GM12892 (cell line): ENCODE data around the gene F3. TPM values are rescaled to one million over a fixed set of nuclear protein-coding genes. Genes with fewer than 3 reads are reported as not detected.
"Not testable (repeated sequence)": the region's sequence is repeated elsewhere in the genome, so short reads cannot be mapped to it uniquely, and the experiment has no call there.

Experiments
- DNase-seq: peaks from one replicate; pipeline ENCODE4 v3.0.0; 2011; ENCODE audit not compliant: insufficient read length
- FAIRE-seq: peaks from 2 replicates; lab custom pipeline; 2011; peaks lifted over from hg19 to GRCh38; lab: Jason Lieb, UNC
- POLR2A ChIP-seq: IDR thresholded peaks from 2 replicates; pipeline ENCODE4 v1.6.1; 2011; ENCODE audit warnings: low read depth, low read length, control low read depth
- POLR2AphosphoS5 ChIP-seq: IDR thresholded peaks from 2 replicates; pipeline ENCODE4 v1.6.1; 2011; ENCODE audit warnings: low read depth, low read length, control low read depth
- TAF1 ChIP-seq: IDR thresholded peaks from 2 replicates; pipeline ENCODE4 v1.6.1; 2011; ENCODE audit warnings: low read depth, mild to moderate bottlenecking, control low read depth, low read length, borderline replicate concordance
- polyA plus RNA-seq: library from polyadenylated mRNA; unstranded; fragments of >200 nt; gene quantifications from one replicate; pipeline ENCODE4 v1.2.1, GENCODE V29; 2012; ENCODE audit warnings: missing spikeins, inconsistent platforms; ENCODE audit not compliant: missing spikeins

F3 gene
- not detected for polyA plus RNA-seq

DNA sequence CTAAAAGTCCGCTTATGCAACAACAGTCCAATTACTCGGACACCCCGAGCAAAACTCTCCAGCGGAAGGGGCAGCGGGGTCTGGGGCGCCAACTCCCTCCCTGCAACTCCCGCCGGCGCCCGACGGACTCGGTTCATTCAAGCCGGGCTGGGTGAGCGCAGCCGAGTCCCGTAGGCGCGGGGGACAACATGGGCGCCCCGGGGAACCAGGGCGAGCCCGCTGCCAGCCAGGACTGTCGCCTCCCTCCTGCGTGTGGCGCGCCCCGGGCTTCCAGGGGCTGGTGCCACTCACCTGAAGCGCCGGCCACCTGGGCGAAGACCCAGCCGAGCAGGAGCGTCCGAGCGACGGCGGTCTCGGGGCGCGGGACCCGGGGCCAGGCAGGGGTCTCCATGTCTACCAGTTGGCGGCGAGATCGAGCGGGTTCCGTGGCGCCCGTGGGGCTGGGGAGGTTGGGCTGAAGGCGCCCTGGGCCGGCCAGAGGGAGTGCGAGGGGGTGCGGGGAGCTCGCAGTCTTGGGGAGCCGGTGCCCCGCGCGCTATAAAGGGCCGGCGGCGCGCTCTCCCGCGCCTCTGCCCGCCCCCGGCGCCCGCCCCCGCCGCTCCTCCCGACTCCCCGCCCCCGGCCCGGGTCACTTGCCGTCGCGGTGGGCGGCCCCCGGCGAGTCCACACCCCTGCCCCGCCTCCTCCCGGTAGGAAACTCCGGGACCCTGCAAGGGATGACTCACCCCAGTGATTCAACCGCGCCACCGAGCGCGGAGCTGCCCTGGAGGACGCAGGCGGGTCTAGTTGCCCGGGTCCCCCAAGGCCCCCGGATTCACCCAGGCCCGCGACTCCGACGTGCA, at the start of gene F3:
TSS of gene F3 (minus strand) at position 514 of the 842 bp plus-strand sequence. CDS start at position 391, 123 bp downstream.
- TF ChIP-seq POLR2AphosphoS5 (no peak), POLR2A (no peak), TAF1 (no peak)
- FAIRE-seq = no peak
- DNase-seq = peak; percentile 22

DNA sequence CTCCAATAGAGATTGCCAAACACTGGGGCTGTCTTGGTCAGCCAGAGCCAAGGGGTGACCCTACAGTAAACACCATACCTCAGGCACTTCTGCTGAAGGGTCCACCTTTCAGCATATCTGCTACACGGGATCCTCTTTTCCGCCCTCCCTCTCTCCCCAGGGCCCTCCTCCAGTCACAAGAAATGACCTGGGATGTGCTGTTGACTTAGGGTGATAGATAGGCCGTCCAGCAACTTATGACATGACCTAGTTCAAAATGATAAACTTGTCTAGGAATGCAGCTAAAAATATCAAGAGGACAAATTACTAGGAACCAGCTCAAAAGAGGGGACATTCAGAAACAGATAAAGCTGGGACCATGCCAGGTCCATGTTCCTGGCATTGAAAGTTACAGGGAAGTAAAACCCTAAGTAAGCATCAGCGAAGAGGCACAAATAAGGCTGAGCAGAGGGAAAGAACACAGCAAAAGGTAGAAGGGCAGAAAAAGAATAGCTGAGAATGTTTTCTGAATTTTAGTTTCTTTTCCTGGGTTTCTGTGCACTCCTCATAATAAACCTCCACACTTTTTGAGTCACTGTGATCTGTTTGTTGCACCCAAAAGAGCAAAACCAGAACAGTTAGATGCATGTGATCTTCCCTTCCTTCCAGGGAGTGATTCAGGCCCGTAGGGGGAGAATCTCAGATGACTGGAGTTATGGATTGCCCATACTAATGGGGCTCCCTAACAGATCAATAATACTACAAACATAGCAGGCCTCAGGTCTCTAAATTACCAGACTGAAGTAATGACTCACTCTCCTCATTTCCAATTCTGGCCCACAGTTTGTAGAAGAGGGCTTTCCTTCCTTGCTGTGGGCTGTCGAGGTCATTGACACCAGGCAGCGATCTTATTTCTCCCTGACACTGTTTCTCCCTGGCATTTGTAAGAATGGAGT, 48.9 kb upstream of the F3 start:
- no peak for TF ChIP-seq TAF1
- TF ChIP-seq POLR2A = no peak
- TF ChIP-seq POLR2AphosphoS5 = no peak
- FAIRE-seq = no peak
- no peak for DNase-seq

- no peak for FAIRE-seq
- no peak for DNase-seq
- no peak for TF ChIP-seq POLR2AphosphoS5
- TF ChIP-seq TAF1 = no peak
- no peak for TF ChIP-seq POLR2A
These were observed 48.2 kb upstream of the F3 start for GRCh38 chr1:94589728-94590127.

DNA sequence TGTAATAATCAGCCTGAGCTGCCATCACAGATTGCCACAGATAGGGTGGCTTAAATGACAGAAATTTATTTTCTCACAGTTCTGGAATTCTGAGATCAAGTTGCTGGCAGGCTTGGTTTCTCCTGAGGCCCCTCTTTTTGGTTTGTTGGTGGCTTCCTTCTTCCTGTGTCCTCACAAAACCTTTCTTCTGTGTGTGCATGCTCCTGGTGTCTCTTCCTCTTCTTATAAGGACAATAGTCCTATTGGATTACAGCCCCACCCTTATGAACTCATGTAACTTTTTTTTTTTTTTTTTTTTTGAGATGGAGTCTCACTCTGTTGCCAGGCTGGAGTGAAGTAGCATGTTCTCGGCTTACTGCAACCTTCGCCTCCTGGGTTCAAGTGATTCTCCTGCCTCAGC, 41.0 kb upstream of the F3 start:
- no peak for FAIRE-seq
- no peak for TF ChIP-seq POLR2AphosphoS5
- no peak for TF ChIP-seq POLR2A
- TF ChIP-seq TAF1 = no peak
- DNase-seq = no peak

DNA sequence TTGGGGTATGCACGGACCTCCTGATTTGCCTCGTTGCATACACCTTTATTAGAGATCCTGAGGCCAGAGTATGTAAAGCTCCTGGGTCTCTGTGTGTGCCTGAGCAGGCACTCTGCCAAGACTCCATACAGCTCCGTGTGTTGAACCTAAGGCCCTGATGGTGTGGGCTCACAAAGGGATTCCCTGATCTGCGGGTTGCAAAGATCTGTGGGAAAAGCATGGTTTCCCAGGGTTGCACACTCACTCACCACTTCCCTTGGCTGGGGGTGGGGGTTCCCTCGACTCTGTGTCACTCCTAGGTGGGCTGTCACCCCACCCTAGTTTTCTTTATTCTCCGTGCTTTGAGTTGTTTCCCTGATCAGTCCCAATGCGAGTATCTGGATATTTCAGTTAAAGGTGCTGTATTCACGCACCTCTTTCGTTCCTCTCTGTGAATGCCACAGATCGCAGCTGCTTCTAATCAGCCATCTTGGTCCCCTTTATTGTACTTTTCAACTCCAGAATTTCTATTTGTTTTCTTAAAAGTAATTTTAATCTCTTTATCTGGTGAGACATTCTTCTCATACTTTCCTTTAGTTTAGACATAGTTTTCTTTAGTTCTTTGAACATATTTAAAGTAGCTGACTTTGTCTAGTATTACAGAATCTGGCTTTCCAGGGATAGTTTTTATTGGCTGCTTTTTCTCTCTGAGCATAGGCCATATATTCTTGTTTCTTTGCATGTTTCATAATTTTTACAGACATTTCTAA, 39.0 kb upstream of the F3 start:
- no peak for TF ChIP-seq POLR2AphosphoS5
- DNase-seq = no peak
- no peak for FAIRE-seq

- FAIRE-seq = no peak
- no peak for DNase-seq
- TF ChIP-seq POLR2A = no peak
- no peak for TF ChIP-seq POLR2AphosphoS5
- TF ChIP-seq TAF1 = no peak
These were observed 38.3 kb upstream of the F3 start for GRCh38 chr1:94579876-94580294.

- TF ChIP-seq POLR2AphosphoS5 = no peak
- no peak for TF ChIP-seq POLR2A
- no peak for TF ChIP-seq TAF1
- no peak for DNase-seq
- no peak for FAIRE-seq
These were observed 37.3 kb upstream of the F3 start for GRCh38 chr1:94578856-94579255.

DNA sequence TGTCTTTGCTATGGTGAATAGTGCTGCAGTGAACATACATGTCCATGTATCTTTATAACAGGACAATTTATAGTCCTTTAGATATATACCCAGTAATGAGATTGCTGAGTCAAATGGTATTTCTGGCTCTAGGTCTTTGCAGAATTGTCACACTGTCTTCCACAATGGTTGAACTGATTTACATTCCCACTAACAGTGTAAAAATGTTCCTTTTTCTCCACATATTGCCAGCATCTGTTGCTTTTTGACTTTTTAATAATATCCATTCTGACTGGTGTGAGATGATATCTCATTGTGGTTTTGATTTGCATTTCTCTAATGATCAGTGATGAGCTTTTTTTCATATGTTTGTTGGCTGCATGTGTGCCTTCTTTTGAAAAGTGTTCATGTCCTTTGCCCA, 32.4 kb upstream of the F3 start:
- not testable (repeated sequence) for FAIRE-seq, DNase-seq

- TF ChIP-seq POLR2A (no peak), TAF1 (no peak), POLR2AphosphoS5 (no peak)
- DNase-seq = no peak
- FAIRE-seq = no peak
These were observed 31.2 kb upstream of the F3 start for GRCh38 chr1:94572780-94573179.

DNA sequence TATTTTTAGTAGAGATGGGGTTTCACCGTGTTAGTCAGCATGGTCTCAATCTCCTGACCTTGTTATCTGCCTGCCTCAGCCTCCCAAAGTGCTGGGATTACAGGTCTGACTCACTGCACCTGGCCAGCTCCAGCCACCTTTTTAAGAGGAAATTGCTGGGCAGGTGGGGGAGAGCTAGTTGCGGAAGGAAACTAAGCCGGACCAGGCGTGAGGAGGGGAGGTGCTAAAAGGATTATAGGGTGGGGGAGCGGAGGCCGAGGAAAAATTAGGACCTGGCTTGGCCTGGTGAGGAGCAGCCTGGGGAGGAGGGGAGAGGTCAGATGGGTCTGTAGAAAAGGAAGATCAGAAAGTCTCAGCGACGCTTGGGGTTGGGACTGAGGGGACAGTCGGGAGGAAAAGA, 29.4 kb upstream of the F3 start:
- DNase-seq, FAIRE-seq: not testable (repeated sequence)

DNA sequence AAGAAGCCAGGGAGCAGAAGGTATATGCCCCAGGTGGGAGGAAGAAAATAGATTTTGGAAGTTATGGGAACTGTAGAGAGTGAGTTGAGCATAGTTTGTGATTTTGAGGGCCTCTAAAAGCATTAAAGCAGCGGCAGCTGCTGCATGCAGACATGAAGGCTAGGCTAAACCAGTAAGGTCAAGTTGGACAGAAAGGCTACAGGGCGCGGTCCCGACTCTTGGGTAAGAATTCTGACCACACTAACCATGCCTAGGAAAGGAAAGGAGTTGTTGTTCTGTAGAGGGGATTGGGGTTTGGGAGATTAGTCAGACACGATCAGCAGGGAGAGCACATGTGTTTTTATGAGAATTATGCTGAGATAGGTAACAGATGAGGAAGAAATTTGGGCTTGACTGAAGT, 27.2 kb upstream of the F3 start:
- not testable (repeated sequence) for FAIRE-seq, DNase-seq

DNA sequence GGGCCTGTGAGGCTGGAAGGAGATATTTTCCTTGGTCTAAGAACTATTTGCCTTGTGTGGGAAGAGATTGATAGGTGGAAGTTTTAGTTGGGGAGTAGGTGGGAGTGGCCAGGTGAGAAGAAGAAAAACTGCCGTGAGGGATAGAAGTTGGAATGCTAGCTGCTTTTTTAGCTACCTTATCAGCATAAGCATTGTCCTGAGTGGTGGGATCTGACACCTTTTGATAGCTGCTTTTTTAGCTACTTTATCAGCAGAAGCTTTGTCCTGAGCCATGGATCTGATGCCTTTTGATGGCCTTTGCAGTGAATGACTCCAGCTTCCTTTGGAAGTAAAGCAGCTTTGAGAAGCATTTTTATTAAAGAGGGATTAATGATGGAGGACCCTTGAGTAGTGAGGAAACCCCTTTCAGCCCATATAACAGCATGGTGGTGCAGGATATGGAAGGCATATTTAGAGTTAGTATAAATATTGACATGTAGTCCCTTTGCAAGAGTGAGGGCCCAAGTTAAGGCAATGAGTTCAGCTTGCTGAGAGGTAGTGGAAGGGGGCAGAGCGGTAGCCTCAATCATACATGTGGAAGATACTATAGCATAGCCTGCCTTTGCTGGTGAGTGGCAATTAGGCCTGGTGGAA, 26.5 kb upstream of the F3 start:
- not testable (repeated sequence) for DNase-seq, FAIRE-seq

GRCh38 chr1:94566436-94566835, 24.9 kb upstream of the F3 start:
- FAIRE-seq, DNase-seq: not testable (repeated sequence)
